Measurements from ENCODE around the gene RAMAC.
"Not testable (repeated sequence)": the region's sequence is repeated elsewhere in the genome, so short reads cannot be mapped to it uniquely, and the experiment has no call there.

Gene RAMAC

DNA sequence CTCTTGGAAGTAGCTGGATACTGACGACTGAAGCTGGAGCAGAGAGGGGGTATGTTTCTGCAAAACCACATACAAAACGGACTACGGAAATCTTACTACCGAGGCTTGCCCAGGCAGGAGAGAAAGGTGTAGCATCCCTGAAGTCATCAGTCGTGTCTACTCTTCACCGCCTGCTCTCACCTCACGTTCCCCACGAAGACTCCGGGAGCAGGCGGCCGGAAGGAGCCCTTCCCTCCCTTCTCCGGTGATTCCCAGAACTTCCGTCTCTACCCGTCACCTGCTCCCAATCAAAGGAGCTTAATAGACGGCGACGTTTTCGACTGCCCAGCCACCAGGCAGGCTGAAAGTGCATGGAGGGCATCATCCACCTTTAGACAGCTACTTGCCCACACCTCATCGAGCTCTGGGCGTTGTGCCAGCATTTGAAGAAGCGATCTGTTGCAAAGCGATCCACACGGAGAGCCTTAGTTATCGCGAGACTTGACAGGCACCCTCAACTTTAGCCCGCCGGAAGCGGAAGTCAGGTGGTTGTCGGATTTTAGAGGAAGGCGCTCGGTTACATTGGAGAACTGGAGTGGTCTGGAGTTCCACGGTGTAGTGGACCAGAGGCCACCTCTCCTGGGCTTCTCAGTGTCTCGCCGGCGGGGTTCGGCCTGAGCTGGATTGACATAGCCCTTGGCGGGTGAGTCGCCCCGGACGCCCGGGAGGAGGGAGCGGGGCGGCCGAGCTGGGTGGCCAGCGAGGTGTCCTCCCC, at the start of gene RAMAC:
TSS of gene RAMAC (plus strand) at position 523 of the 754 bp plus-strand sequence. CDS start 2,809 bp downstream, outside the sequence.
- DNase-seq = peak; percentile 99

DNA sequence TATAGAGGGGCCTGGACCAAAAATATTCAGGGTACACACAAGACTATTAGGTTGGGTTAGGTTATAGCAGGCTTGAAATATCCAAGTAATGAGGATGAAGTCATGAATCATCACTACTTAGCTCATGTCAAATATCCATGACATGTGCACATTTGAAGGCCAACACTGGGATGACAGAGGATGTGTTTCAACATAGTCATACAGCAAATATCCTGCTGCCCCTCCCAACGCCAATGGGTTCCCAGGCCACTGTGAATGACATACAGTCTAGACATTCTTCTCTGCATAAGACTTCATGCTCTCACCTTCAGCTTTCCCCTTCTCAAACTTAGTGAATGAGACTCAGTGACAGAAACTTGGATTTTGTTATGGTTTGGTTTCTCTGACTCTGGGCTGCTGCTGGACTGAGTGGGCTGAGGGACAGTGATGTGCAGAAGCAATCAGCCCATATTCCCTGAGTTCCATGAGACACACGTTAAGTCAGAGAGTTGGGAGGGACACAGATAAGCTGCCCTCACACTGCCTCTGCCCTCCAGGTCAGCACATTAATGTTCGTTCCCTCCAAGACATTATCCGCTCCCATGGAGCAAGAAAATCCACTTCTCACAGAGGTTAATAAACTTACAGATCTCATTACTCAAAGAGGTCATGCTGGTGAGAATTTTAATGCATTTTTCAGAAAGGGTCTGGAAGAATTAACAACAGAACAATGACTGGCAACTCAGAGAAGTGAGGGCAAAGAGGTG, 48.9 kb upstream of the RAMAC start:
- DNase-seq = no peak

DNA sequence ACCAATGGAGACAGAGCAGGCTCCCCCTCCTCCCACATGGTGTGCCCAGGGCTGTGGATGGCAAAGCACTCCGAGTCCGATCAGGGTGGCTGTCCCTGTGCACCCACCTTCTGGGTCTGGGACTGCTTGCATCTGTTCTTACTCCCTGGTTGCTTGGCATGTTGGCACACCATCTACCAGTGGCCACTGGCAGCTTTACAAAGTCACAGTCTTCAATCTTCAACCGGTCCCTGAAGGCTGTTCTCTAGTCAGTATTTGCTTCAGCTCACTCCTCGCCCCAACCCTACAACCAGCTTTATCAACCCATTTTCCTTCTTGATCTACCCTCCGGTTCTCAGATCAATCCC, 48.3 kb upstream of the RAMAC start:
- no peak for DNase-seq

DNA sequence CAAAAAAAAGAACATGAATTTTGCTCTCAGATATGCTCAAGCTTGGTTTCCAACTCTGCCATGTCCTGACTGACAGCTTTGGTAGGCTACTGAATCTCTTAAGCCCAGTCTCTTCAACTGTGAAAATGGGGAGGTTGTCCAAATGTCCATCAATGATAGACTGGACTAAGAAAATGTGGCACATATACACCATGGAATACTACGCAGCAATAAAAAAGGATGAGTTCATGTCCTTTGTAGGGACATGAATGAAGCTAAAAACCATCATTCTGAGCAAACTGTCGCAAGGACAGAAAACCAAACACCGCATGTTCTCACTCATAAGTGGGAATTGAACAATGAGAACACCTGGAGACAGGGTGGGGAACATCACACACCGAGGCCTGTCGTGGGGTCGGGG, 46.3 kb upstream of the RAMAC start:
- not testable (repeated sequence) for DNase-seq

DNA sequence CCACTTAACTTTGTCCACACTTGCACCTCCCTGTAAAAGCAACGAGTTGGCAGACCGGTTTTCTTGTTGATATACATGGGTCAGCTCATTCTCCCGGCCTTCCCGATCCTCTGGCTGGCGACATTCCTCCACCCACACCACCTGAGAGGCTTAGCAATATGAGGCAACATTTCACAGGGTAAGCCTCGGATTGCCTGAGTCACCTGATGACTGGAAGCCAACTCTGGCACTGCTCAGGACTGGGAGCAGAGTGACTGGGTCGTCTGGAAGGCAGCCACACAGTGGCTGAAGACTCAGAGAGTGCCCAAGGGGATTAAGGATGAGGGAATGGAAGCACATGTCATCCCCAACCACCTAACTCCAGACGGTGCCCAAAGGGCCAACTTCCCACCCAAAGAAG, 43.3 kb upstream of the RAMAC start:
- DNase-seq = no peak

DNA sequence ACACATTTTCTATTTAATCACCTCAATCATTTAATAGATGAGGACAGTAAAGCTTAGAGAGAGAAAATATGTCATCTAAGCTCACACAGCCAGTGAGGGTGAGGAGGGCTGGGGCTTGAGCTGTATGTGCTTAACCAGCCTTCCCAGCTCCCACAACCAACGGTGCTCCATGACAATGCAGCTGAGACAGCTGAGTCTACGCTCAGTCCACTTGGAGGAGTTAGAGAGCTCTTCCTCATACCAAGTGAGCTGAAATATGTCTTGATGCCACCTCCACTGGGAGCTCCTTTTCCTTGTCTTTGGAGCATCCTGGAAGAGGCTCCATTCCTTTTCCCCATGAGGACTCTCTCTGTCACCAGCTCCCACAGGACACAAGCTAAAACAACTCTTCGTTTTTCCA, 42.8 kb upstream of the RAMAC start:
- no peak for DNase-seq

DNA sequence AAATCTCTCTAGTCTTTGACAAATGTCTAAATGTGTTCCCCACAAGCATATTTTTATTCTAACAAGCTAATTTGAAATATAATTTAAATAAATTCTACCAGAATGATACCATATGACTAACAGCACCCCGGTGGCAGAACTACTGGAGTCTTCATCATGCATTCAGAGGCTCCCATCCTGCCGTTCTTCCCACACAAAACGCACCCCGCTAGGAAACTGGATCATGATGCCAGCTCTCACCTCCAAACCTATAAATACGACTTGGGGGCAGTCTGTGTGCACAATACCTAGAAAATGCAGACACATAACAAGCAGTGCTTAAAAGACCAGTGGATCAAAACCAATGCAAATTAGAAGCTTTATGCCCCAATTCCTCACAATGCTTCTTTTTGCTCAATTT, 42.0 kb upstream of the RAMAC start:
- DNase-seq = no peak

DNA sequence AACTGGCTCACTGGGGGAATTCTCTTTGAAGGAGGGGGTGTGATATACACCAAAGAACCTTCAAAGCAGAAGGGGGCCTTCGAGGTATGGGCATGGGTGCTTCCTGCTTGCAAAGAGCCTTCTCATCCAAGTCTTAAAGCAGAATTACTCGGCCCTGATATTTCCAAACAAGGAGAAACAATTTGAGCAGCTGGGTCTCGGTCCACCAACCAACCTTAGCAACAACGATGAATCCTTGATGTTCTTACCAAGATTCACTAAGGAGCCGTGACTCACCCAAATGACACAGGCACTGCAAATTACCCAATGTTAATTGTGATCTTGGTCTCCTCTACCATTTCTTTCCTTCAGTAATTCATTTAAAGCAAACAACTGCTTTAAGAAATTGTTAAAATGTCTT, 41.2 kb upstream of the RAMAC start:
- DNase-seq = no peak

DNA sequence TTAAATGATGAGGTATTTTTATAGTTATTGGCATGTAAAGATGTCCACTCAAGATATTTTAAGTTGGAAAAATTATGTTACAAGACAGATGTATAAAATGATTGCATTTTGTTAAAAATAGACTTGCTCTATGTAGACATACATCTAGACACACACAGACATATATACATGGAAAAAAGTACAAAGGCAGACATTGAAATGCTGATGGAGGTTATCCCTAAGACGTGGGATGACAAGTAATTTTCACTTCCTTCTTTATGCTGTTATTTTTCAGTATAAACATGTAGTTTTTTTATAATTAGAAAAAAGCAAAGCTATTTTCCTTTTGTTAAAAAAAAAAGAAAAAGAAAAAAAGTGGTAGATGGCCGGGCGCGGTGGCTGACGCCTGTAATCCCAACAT, 40.7 kb upstream of the RAMAC start:
- DNase-seq = no peak

DNA sequence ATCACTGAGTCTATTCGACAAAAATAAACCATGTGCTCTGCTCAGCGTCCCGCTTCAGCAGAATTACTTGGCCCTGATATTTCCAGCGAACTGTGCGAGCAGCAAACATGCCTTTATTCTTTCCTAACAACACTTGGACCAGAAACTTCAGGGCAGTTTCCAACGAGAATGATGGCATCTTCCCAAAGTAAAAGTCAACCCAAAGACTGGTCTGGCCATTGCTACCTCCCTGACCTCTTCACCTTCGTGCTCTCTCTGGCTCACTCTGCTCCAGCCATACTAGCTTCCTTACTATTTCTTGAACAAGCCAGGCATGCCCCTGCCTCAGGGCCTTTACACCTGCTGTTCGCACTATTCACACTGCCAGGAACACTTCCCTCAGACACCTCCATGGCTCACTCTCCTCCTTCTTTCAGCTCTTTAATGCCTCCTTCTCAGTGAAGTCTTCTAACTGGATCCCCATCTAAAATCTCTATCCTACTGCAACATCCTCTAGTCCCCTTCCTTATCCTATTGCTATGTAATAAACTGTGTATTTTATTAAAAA, 39.8 kb upstream of the RAMAC start:
- DNase-seq = no peak

DNA sequence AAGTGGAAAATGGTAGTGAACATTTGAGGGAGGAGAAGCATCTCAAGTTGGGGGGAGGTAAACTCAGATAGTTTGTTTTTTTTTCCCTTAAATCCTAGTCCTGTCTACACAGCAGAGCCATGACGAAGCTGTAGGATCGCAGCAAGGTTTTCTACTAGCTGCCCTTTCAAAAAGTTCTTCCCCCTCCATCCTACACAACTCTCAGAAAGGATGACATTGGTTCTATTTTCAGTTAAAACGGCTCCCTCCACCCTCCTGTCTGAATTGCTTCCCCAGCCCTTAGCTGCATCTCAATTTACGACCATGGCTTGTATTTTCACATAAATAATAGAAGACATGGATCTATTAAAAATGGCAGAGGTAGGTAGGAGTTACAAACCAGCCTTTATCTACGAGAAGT, 35.7 kb upstream of the RAMAC start:
- DNase-seq = no peak

DNA sequence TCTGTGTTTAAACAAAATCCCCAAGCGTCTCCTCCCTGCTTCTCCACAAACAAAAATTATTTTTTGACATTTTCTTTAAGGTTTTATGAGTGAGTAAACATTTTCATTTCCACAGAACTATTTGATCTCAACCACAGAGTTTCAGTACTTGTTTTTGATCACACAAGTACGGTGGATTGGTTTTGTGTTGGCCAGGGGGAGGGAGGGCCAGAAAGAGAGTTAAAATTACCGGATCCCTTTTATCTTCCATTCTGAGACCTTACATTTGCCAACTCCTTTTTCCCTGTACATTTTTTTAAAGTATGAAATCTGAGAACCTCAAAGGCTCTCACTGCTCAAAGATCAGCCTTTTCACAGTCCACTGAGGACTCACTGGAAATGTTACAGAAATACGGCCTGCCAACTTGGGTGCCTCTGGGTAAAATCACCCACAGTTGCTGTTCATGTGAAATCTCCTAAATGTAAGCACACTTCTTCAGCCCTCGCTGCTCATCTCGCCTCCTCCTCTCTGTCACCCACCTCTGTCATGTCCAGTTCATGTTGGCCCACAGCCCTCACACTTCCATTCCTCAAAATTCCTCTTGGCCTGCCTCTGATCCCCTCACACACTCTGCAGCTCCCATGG, 35.2 kb upstream of the RAMAC start:
- no peak for DNase-seq

DNA sequence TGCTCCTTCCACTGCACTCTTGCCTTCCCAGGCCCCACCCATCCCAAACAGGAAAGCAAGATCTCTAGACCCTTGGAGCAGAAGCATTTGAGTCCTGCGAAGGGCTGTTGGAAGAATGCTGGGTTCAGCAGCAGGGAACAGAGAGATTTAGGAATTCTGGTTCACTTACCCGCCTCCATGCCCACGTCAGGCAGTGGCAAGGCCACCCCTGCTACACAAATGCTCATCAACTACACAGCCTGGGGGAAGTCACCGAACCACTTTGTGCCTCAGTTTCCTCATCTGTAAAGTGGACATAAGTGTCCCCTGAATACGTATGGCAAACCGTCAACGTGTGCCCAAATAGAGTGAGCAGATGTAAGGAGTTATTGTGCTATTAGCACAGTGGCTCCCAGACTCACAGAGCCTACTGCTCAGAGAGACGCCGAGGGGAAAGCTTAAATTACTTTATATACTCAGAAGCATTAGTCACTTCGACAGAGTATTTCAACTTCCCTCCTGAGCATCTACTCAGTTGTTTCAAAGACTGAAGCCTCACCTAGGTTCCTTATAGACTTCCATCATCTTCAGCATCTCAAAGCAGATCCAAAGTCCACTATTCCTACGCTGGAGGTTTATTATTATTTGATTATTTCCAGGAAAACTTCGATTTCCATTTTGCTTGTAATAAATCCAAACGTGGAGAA, 34.4 kb upstream of the RAMAC start:
- DNase-seq = peak; percentile 58

DNA sequence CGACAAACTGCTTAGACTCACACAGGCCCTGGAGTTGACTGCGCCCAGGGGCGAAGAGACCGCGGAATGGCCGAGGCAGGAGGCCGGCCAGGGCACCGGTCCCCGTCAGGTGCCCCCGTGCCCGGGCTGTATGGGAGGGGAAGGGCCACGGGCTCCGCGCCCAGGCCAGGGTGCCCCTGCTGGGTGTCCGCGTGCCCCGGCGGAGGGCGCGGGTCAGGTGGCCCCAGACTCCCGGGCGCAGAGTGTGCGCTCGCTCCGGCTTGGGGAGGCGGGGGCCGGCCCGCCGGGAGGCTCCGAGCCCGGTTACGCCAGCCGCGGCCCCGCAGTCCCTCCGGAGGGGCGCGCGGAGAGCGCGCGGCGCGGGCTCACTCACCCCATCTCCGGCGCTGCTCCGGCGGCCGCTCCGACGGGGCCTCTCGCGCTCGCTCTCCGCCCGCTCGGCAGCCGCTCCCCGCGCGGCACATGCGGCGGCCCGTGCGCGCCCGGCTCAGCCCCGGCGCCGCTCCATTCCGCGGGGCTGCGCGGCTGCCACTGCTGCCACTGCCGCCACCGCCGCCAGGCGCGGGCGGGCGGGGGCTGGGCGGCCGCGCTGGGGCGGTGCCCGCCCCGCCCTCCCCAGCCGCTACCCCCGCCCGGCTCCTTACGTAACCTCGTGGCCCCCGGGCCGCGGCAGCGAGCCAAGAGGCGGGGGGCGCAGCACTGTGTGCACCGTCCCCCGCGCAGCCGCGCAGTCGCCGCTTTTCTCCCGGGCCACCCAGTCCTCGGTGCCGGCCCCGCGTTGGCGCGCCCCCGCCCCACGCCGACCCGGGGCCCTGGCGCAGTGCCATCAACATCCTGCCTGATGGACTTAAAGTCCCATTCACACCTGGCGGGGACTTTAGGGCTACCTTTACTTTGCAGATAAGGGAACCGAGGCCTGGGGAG, 33.6 kb upstream of the RAMAC start, which contains the start of gene HOMER2:
TSS of gene HOMER2 (minus strand) at position 563 of the 924 bp plus-strand sequence. CDS start at position 378, 185 bp downstream.
- DNase-seq = peak; percentile 66

DNA sequence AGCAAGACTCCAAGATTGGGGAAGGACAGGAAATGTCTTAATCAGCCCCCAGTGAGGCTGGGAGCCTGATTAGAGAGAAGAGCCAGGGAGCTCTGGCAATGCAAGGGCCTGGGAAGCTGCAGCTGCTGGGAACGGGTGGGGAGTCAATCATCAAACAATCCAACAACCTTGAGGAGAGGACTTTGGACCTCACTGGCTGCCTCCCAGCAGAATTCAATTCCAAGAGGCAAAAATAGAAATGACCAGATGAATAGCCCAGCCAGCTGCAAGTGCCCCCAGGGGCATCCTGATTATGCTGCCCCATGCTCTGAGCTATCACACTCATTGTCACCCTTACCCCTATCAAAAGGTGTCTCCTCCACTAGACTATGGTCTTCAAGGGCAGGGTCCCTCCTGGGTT, 27.4 kb upstream of the RAMAC start:
- no peak for DNase-seq

DNA sequence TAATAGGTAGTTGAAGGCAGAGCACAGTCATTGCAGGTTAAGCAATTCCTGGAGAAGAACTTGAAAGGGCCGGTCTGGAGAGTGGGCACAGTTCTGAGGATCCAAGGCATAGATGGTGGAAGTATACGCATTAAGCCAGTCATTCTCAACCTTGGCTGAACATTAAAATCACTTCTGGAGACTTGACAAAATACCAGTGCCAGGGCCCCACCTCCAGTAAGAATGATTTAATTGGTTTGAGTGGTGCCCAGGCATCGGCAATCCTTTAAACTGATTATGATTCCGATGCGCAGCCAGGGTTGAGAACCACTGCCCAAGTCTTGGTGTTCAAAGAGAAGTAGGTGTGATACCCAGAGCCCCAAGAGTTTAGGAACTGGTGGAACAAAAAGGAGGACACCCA, 26.6 kb upstream of the RAMAC start:
- DNase-seq = no peak

DNA sequence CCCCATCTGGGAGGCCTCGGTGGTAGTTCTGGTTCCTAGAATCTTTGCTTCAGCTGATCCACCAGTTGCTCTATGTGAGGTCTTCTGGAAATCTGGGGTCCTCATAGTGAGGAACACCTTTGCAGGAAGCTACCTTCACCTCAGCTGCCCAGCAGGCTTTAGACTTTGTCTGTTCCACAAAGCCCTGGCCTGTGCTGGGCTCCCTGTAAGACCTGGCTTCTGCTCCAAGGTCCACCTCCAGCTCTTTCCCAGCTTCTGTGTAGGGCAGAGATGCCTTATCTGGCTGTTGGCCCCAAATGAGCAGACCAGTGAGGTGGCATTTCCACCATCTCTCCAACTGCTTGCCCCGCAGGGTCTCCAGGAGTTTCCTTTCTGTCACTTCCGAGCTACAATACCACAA, 25.2 kb upstream of the RAMAC start:
- DNase-seq = no peak

DNA sequence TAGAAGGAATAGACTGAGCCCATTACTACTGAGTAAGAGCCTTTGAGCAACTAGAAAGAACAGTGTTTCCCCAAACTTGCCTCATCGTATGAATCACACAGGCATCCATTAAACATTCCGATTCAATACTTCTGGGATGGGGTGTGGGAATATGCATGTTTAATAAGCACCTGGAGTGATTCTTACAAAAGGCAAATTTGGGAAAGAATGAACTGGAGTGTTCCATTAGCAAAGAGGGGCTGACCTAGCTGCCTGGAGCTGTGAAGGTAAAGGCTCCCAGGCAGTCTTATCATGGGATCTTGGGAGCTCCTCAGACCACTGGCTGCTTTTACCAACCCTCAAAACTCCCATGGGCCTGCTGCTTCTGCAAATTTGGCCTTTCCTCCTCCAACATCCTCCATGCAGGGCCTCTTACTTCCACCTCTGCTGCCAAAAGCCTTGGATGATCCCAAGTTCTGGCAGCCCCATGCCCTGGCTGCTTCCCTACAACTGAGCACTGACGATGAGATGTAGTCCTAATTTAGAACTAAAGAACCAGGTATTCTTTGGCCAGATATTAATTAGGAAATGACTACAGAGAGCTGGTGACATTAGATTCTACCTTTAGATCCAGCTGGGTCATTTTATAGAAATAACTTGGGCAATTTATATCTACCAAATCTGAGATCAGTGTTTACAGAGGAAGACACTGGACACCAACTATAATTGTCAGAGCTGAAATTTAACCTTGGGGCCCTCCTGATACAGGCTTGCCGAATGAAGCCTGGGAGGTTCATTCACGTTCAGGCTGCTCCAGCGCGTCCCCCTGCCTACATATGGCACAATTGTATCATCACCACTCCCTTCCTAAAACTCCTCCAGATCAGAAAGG, 22.3 kb upstream of the RAMAC start:
- DNase-seq = no peak

DNA sequence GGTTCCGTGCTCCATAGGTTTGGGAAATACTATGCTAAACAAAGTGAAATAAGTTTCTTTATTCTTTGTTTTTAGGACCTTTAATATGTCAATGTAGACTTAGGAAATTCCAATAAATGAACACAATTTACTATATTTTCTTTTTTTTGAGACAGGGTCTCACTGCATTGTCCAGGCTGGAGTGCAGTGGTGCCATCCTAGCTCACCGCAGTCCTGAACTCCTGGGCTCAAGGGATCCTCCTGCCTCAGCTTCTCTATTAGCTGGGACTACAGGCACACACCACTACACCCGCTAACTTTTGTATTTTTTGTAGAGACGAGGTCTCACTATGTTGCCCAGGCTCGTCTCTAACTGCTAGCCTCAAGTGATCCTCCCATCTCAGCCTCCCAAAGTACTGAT, 21.1 kb upstream of the RAMAC start:
- DNase-seq = no peak

DNA sequence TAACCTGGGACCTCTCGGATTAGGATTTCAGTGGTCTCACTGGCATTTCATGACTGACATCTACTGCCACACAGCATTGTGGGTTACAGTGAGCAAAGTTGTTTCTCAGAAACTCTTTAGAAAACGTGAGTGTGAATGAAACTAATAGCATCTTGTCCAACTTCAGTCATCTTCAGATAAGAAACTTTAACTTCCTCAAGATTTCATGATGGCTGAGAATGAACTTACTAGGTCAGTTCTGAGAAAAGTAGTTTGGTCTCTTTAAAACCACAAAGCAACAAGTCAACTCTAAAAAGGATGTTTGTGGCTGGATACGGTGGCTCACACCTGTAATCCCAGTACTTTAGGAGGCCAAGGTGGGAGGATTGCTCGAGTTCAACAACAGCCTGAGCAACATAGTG, 19.3 kb upstream of the RAMAC start:
- peak; percentile 58 for DNase-seq

DNA sequence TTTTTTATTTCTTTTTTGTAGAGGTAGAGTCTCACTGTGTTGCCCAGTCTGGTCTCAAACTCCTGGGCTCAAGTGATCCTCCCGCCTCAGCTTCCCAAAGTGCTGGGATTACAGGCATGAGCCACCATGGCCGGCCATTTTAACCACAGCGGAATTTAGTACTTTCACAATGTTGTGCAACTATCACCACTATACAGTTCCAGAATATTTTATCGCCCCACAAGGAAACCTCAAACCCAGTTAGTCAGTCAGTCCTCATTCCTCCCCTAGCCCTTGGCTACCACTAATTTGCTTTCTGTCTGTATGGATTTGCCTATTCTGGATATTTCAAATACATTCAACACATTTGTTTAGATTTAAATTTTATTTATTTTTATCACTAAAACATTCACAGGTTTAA, 17.9 kb upstream of the RAMAC start:
- peak; percentile 60 for DNase-seq

All from hematopoietic multipotent progenitor cell treated with erythropoietin and hydrocortisone succinate and interleukin-3 and kit ligand, for 4 days (in vitro differentiated cells).